Measurements from ENCODE around the gene SH3PXD2A.

- no peak for TF ChIP-seq TAF1 (IDR thresholded peaks at IDR 0.05; ENCODE audit: low read depth, low read length)
- TF ChIP-seq POLR2AphosphoS5 (IDR thresholded peaks at IDR 0.05; ENCODE audit: low read depth, low read length): no peak
- TF ChIP-seq POLR2A (IDR thresholded peaks at IDR 0.05; ENCODE audit: low read depth, low read length): no peak
- TF ChIP-seq POU2F2 (IDR thresholded peaks at IDR 0.05; ENCODE audit: low read depth, low read length): no peak
- TF ChIP-seq PAX5 (IDR thresholded peaks at IDR 0.05; ENCODE audit: insufficient read depth, low read length, severe bottlenecking): no peak
Measured at GRCh38 chr10:103841519-103841918, 13.9 kb downstream of the SH3PXD2A start.

All from GM12891 (cell line).